Measurements from ENCODE around the gene PKD2.
"Not testable (repeated sequence)": the region's sequence is repeated elsewhere in the genome, so short reads cannot be mapped to it uniquely, and the experiment has no call there.

Gene PKD2

DNA sequence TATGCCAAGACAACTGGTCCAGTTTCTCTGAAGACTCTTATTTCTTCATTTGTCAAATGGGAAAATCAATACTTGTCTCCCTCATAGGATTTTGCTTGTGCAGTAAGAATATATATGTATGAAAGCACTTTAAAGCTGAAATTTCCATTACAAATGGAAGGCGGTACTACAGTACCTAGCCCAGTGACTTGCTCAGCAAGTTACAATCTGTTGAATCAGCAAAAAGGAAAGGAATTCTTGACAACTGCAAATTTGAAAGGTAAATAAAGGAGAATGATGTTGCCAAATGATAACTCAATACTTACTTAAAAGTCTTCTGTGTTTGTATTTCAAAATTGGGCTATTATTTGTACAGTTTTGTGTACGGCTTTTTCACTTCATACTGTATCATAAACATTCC lies 71.1 kb downstream of the PKD2 start:
- DNase-seq = no peak

DNA sequence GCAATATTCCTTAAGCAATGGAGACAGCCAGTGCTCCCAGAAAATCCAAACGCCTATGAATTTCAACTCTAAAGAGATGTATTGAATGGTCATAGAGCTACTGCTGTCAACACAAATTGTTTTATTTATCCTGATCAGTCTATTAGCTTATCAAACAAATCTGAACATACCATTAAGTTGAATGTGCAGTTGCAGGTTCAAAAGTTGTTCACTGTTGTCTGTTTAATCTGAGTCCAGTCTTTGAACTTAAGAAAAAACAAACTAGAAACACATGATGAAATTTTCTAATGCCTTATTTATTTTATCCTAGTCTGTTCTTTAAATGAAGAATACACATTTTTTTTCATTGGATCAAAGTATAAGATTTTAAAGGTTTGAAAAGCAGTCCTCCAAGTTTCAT lies 73.2 kb downstream of the PKD2 start:
- no peak for DNase-seq

DNA sequence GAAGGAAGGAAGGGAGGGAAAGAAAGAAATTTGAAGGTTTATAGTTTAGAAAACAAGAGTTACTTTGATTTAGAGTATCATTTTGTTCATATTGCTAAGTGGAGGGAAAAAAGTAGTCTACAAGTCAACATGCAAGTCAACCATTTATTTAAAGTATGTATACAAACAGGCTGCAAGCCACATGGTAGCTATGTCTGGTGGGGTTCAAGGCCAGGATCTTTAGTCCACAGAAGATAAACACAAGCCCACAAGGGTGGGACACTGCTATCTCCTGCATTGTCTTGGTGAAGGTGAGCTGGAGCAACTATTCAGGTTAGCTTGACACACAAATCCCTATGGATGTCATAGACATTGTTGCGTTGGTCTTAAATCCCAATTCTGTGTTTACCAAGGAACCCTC lies 79.6 kb downstream of the PKD2 start:
- no peak for DNase-seq

DNA sequence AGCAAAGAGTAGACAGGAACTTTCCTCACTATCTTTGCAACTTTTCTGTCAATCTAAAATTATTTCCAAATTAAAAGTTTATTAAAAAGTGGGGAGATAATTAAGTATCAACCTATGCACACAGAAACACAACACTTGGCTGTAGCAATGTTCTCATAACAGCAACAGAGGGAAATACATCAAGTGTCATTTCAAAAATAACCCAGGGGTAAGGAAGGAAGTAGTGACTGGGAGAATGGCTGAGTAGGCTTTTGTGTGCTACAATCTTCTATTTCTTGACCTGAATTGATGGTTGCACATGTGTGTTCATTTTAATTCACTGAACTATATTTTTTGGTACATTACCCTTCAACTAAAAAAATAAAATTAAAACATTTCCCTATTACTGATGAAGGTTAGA lies 83.5 kb downstream of the PKD2 start:
- no peak for DNase-seq

DNA sequence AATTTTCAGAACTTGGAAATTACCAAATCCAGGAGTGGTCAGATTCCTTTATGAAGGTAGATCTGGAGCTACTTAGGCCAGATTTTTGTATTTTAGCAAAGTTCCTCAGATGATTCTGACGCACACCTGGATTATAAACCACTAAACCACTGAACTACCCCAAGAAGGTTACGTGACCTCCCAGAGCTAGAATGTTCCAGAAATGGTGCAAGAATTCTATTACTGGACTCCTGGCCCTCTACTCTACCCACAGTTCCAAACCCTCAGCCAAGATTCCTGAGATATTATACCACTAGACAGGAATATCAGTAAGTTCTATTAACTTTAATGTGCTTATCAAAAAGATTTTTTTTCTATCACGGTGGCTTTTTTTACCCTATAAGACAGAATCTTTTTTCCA lies 83.9 kb downstream of the PKD2 start:
- DNase-seq = no peak

DNA sequence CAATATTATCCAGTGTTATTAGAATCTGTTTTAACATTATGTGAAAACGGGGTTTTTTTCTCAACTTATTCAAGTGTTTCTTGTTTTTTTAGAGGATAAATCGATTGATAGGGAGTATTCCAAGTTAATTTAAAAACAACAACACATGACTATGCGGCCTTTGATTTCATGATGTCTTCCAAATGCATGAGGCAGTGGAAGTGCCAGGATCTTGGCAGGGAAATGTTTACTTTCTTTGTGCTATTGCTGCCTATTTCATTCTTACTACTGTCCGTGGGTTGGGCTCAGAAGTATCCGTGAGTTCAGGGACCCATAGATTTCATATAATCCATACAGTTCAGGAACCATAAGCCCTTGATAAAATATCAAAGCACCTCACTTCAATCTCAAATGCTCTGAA lies 86.4 kb downstream of the PKD2 start:
- DNase-seq = no peak

DNA sequence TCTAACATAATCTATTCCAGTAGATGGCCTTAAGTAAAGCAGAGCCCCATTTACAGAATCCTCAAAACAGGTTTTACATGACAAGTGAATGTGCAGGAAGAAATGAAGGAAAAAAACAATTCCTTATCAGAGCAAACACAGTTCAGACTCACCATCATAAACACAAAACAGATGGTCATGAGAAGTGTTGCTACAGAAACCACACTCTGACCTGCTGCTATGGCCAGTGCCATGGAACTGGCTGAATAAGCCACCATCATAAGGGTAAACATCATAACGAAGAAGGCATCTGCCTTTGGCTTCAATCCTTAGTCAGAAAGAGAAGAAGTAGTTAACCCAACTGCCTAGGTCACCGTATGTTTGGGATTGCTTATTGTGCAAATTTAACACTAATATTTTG lies 89.9 kb downstream of the PKD2 start:
- no peak for DNase-seq

DNA sequence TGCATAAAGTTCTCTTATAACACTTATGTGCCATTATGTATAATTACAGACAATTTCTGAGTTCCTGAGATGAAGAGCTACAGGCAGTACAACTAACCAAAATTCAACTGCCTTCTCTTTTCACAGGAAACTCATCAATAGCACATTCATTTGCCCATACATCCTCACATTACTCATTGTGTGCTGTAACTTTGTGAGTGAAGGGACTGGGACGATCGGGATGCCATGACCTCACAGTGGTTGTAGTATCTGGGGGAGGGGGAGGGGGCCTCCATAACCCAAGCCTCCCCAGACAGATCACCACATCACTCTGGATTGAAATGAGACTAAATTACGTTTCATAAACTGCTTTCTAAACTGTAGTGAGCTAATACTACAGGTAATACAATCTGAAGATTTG lies 90.3 kb downstream of the PKD2 start:
- DNase-seq = no peak

DNA sequence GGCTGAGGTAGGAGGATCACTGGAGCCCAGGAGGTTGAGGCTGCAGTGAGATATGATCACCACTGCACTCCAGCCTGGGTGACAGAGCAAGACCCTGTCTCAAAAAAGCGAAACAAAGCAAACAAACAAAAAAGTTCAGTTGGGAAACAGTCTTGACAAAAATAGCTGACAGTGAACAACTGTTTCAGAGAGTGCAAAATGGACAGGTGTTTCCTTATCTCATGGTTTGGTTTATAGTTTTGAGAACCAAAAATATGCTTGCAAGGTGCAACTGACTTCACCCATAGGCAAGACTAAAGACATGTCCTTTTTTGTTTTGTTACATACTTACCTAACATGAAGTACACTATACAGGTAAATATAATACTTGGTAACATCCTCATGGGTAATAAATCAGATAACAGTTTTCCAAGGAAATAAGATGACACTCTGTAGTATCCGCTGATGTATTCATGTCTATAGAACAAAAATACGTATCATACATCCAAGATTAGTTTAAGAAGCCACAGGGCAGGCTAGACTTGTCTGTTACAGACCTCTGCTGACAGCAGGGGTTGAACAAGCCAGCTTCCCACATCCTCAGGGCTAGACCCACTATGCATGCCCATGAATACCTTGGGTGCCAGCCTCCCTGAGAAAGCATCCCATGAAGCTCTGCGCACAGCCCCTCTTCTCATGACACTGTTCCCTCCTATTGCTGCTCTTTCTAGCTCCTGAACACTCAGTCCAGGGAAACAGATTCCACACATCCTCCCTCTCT lies 91.7 kb downstream of the PKD2 start:
- DNase-seq = no peak

DNA sequence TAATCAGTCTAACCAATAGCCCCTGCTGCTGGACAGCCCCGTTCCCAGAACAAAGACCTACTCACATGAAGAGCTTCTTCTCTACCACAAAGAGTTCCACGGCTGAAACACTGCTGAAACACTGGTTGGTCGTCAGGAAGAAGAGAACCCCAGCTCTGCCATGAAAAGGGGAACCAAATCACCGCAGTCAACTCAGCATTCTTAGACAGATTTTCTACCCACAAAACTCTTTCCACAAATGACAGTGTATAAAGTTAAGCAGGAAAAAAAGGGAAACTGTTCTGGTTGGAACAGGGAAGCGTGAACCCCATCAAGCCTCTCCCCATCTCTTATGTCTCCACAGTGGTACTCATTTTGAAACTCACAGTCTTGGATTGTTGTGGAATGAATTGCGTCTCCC lies 93.7 kb downstream of the PKD2 start:
- no peak for DNase-seq

DNA sequence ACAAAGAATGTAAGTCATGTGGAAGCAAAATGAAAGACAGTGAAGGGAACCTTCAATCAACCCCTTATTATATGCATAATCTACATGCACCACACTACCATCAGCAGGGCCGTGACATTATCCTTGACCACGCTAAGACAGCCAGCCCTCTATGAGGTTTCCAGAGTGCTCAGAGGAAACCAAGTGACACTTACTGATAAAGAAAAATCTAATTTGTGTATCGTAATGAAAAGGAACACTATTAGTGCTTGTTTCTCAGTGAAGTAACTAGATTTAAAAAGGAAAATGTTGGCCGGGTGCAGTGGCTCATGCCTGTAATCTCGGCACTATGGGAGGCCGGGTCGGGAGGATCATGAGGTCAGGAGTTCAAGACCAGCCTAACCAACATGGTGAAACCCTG lies 94.6 kb downstream of the PKD2 start:
- DNase-seq = no peak

DNA sequence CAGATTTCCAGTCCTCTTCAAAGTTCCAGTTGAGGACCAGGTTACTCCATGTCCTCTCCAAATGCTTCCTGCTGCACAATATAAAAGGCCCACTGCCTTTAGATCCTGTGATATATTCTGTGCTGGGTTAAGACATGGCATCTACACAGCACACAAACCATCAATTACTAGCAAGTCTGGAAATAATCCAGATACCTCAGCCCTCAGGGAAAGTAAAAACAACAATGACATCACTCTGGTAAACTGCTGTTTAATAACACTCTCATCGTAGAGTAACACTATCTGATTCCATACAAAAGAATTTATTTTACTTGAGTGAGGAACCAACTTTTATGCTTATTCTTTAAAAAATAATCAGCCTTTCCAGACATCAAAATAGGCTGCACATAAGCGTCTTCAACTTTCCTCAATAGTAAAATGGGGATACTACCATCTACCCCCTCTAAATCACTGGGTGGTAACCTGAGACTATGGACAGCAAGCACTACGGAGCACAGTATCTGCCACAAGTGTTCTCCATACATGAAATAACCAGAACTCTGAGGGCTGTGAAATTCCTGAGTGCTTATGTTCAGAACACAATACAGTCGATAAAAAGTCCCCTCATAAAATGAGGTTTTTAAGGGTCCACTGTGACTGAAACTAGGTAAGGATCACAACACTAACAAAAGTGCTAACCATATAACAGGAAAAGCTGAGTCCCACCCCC lies 97.6 kb downstream of the PKD2 start:
- no peak for DNase-seq

DNA sequence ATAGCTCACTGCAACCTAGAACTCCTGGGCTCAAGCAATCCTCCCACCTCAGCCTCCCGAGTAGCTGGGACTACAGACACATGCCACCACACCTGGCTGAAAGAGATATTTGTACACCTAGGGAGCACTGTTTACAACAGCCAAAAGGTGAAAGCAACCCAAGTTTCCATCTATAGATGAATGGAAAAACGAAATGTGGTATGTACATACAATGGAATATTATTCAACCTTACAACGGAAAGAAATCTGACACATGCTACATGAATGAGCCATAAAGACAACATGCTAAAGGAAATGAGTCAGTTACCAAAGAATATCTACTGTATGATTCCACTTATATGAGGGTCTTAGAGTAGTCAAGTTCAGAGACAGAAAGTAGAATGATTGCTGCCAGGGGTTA lies 98.8 kb downstream of the PKD2 start:
- no peak for DNase-seq

DNA sequence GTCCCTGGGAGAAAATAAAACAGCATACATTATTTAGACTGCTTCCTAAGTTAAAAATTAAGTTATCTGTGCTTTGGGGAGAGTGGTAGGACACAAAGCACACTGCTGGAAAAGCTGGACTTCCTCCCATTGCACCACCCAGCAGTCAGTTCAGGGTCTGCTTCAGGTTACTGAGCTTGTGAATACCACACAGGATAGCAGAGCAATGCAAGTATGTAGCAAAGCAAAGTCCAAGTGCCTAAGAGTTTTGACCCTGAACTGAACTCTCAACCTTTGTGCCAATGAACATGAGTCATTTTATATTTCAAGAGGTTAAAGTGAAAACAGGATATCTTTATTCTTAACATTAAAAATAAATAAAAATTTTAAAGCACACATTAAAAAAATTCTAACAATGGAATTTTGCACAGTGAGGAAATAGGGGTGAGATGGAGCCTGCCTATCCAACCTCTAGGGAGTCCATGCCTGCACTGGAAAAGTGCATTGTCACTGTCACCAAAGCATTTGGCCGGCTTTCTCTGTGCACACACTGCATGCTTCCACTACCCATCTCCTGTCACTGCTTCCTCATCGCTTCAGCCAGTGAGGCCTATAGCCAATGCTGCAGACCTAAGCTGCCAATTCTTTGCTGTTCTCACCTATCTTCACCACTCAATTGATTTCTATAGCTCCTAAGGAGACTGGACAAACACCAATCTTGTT lies 100.1 kb downstream of the PKD2 start:
- no peak for DNase-seq

DNA sequence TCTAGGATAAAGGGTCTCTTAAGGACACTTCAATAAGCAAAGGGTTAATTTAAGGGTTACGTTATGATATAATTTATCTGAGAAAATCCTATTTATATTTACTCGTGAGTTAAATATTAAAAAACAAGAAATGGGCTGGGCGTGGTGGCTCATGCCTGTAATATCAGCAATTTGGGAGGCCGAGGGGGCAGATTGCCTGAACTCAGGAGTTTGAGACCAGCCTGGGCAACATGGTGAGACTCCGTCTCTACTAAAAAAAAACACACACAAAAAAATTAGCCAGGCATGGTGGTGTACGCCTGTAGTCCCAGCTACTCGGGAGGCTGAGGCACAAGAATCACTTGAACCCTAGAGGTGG lies 100.7 kb downstream of the PKD2 start:
- DNase-seq = not testable (repeated sequence)

DNA sequence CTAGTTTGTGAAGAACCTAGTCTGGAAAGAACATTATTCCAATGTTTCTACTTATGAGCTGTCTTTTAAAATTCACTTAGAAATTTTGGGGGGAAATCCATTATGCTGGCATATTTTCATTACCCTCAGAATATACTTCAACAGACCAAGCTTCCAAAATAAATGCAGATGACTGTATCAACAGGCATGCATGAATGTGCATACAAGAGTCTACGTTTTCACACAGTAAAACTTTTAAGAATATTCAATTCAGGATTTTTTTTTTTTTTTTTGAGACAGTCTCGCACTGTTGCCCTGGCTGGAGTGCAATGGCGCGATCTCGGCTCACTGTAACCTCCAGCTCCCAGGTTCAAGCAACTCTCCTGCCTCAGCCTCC lies 101.3 kb downstream of the PKD2 start:
- DNase-seq = no peak

DNA sequence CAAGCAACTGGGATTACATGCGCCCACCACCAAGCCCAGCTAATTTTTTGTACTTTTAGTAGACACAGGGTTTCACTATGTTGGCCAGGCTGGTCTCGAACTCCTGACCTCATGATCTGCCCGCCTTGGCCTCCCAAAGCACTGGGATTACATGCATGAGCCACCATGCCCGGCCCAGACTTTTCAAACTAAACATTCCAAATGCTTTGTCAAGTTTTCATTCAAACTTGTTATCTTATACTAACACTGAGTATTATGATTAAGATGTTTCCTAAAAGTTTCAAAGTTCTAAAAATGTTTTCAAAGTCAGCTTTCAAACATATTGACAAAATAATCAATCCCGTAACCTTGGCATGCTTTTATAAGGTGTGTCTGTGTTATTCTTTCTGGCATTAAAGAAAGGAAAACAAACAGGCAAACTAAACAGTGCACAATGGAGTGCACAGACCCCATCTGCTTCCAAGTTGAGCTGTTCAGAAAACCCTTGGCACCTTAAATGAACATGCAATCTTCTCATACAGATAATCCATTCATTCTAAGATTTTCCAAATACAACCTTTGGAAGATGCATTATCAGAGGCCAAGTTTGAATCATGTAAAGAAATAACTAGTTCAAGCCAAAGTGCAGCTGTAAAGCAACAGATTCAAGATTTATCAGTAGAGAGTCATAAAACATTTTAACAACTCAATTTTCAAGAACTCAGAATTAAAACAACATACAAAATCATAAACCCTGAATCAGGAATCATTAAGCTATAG lies 101.9 kb downstream of the PKD2 start:
- DNase-seq = no peak

DNA sequence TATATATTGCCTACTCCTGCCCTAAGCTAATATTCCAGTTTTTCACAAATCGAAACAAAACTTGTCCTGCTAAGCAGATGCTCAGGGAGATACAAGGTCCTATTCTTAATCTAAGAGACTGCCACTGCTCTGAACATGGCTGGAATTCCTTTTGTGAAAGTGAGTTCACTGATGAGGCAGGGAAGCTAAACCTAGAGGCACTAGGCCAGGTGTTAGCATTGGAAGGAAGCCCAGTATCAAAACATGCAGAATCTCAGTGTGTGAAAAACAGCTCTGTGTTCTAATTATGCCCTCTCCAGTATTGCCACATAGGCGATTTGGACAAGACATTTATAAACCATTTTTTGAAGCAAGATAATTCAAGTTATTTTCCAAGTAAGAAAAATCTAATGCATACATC lies 103.4 kb downstream of the PKD2 start:
- DNase-seq = no peak

DNA sequence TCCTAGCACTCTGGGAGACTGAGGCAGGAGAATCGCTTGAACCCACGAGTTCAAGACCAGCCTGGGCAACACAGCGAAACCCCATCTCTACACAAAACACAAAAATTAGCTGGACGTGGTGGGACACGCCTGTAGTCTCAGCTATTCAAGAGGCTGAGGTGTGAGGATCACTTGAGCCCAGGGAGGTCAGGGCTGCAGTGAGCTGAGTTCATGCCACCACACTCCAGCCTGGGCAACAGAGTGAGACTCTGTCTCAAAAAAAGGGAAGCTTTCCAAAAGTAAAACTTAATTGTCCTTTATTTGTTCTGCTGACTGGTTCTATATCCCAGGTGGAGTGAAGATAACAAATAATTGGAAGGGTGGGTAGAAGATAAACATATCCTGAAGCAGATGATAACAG lies 105.4 kb downstream of the PKD2 start:
- DNase-seq = no peak

DNA sequence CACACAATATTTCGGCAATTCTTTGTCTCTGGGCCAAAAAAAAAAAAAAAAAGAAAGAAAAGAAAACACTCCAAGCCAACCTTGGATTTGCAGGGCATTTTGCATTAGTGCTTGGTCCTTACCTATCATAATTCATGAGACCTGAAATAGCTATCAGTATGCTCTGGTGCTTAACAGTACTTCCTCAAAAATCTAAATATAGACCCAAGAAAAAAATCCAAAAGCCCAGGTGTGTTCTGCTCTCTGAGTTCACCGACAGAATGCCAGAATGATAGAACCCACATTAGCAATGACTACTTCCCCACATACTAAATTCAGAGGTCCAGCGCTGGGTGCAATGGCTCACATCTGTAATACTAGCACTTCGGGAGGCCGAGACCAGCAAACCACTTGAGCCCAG lies 108.2 kb downstream of the PKD2 start:
- DNase-seq = no peak

DNA sequence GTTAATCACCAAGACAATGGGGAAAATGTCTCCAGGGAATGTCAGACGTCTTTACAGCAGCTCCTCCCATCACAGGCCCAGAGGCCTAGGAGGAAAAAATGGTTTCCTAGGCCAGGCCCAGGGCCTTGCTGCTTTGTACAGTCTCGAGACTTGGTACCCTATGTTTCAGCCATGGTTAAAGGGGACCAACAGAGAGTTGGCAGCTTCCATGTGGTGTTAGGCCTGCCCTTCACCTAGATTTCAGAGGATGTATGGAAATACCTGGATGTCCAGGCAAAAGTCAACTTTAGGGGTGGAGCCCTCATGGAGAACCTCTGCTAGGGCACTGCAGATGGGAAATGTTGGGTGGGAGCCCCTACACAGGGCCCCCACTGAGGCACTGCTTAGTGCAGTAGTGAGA lies 112.5 kb downstream of the PKD2 start:
- DNase-seq = no peak

DNA sequence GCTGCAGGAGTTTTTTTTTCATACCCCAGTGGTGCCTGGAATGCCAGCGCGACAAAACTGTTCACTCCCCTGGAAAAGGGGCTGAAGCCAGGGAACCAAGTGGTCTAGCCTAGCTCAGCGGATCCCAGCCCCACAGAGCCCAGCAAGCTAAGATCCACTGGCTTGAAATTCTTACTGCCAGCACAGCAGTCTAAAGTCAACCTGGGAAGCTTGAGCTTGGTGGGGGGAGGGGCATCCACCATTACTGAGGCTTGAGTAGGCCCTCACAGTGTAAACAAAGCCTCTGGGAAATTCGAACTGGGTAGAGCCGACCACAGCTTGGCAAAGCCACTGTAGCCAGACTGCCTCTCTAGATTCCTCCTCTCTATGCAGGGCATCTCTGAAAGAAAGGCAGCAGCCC lies 114.8 kb downstream of the PKD2 start:
- DNase-seq = not testable (repeated sequence)

All from activated CD4-positive, alpha-beta T cell treated with anti-CD3 and anti-CD28 coated beads, Interleukin-2, amount 50 U/mL, for 48 hours (primary cell).